ENCODE data around the gene CORO2A. TPM values are rescaled to one million over a fixed set of nuclear protein-coding genes. Genes with fewer than 3 reads are reported as not detected.

CORO2A gene
- total RNA-seq, 6 donors from 2014 or later, result 10.5 to 22.8 (median 17.9) TPM

DNA sequence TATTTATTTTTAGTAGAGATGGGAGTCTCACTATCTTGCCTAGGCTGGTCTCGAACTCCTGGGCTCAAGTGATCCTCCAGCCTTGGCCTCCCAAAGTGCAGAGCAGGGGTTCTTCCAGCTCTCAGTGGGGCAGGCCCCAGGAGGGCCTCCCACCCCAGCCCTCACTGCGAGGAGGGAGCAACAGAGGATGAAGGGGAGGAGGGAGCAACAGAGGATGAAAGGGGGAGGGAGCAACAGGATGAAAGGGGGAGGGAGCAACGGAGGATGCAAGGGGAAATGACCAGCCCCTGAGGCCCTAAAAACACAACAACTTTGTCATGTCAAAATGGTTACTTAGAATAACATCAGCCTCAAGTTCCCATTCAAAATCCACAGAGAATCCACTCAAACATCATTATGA lies 83.4 kb downstream of the CORO2A start:
- no peak for ATAC-seq (ENCODE audit: low FRiP score in 2 of 2)
- no peaks in the 10 kb centered on the region for H3K9me3 ChIP-seq
- no peak overlapping the region for H3K4me3 ChIP-seq
- H3K27me3 ChIP-seq, result no peaks in the 10 kb centered on the region
- DNase-seq, result no peak
- H3K27ac ChIP-seq, result peak overlapping the region in 2 of 4 donors; percentile 65 to 67
- WGBS, 2 donors, result 64 to 72% methylated on average over 3 of the region's 3 CpGs
- H3K36me3 ChIP-seq, result peaks cover 0 to 6% (median 0%) of the 10 kb centered on the region in 4 donors
- TF ChIP-seq CTCF (IDR thresholded peaks at IDR 0.05) (no peak), POLR2AphosphoS5 (IDR thresholded peaks at IDR 0.05) (no peak), POLR2A (IDR thresholded peaks at IDR 0.05) (no peak), EP300 (IDR thresholded peaks at IDR 0.05) (no peak)
- H3K4me1 ChIP-seq, result peaks cover 0 to 10% (median 5%) of the 10 kb centered on the region in 4 donors

- Histone ChIP-seq H3K27ac (peak overlapping the region; percentile 19 to 67 (median 56)), H3K9me3 (no peaks in the 10 kb centered on the region), H3K36me3 (peaks cover 0 to 6% (median 0%) of the 10 kb centered on the region in 4 donors), H3K27me3 (no peaks in the 10 kb centered on the region), H3K4me1 (peaks cover 0 to 12% (median 5%) of the 10 kb centered on the region in 4 donors), H3K4me3 (no peak overlapping the region)
- DNase-seq (peak in 1 of 2 donors; percentile 40), ATAC-seq (ENCODE audit: low FRiP score in 2 of 2) (peak; percentile 50 to 71)
- WGBS, 2 donors, result 58 to 64% methylated on average over 5 of the region's 5 CpGs
- TF ChIP-seq EP300 (IDR thresholded peaks at IDR 0.05) (no peak), CTCF (IDR thresholded peaks at IDR 0.05) (no peak), POLR2AphosphoS5 (IDR thresholded peaks at IDR 0.05) (no peak), POLR2A (IDR thresholded peaks at IDR 0.05) (no peak)
Measured at GRCh38 chr9:98108531-98109031, 83.9 kb downstream of the CORO2A start.

GRCh38 chr9:98107926-98108325 lies 84.5 kb downstream of the CORO2A start:
- TF ChIP-seq POLR2A (IDR thresholded peaks at IDR 0.05) (no peak), CTCF (IDR thresholded peaks at IDR 0.05) (no peak), POLR2AphosphoS5 (IDR thresholded peaks at IDR 0.05) (no peak), EP300 (IDR thresholded peaks at IDR 0.05) (no peak)
- no peak overlapping the region for H3K4me3 ChIP-seq
- DNase-seq (no peak), ATAC-seq (ENCODE audit: low FRiP score in 2 of 2) (peak in 1 of 2 donors; percentile 8)
- H3K27me3 ChIP-seq, result no peaks in the 10 kb centered on the region
- H3K36me3 ChIP-seq, result peaks cover 0 to 6% (median 0%) of the 10 kb centered on the region in 4 donors
- no peaks in the 10 kb centered on the region for H3K9me3 ChIP-seq
- 89 to 92% methylated on average over 2 of the region's 2 CpGs for WGBS, 2 donors
- peaks cover 0 to 14% (median 7%) of the 10 kb centered on the region in 4 donors for H3K4me1 ChIP-seq
- peak overlapping the region; percentile 19 to 67 (median 56) for H3K27ac ChIP-seq

GRCh38 chr9:98105006-98105405 lies 87.4 kb downstream of the CORO2A start:
- Histone ChIP-seq H3K27me3 (no peaks in the 10 kb centered on the region), H3K4me3 (no peak overlapping the region), H3K4me1 (peaks cover 4 to 23% (median 17%) of the 10 kb centered on the region in 4 donors), H3K36me3 (peaks cover 0 to 6% (median 0%) of the 10 kb centered on the region in 4 donors), H3K9me3 (no peaks in the 10 kb centered on the region), H3K27ac (peak overlapping the region in 1 of 4 donors; percentile 71)
- TF ChIP-seq POLR2A (IDR thresholded peaks at IDR 0.05) (no peak), CTCF (IDR thresholded peaks at IDR 0.05) (no peak), POLR2AphosphoS5 (IDR thresholded peaks at IDR 0.05) (no peak), EP300 (IDR thresholded peaks at IDR 0.05) (no peak)
- DNase-seq (no peak), ATAC-seq (ENCODE audit: low FRiP score in 2 of 2) (no peak)
- 95 to 98% methylated on average over 3 to 7 of the region's 7 CpGs for WGBS, 2 donors

GRCh38 chr9:98104445-98104881 lies 88.0 kb downstream of the CORO2A start:
- Histone ChIP-seq H3K27me3 (no peaks in the 10 kb centered on the region), H3K4me3 (no peak overlapping the region), H3K27ac (peak overlapping the region in 2 of 4 donors; percentile 58 to 71), H3K4me1 (peaks cover 4 to 23% (median 19%) of the 10 kb centered on the region in 4 donors), H3K9me3 (no peaks in the 10 kb centered on the region), H3K36me3 (peaks cover 0 to 5% (median 1%) of the 10 kb centered on the region in 4 donors)
- 67 to 90% methylated on average over 2 to 3 of the region's 3 CpGs for WGBS, 2 donors
- TF ChIP-seq POLR2AphosphoS5 (IDR thresholded peaks at IDR 0.05), result no peak
- no peak for TF ChIP-seq POLR2A (IDR thresholded peaks at IDR 0.05)
- no peak for TF ChIP-seq EP300 (IDR thresholded peaks at IDR 0.05)
- no peak for TF ChIP-seq CTCF (IDR thresholded peaks at IDR 0.05)
- DNase-seq (no peak), ATAC-seq (ENCODE audit: low FRiP score in 2 of 2) (peak in 1 of 2 donors; percentile 55)
